H1 (cell line): ENCODE measurements around the gene CDYL. TPM values are rescaled to one million over a fixed set of nuclear protein-coding genes. Genes with fewer than 3 reads are reported as not detected.
A peak's percentile ranks its signal among the peaks of the same experiment; 100 is the strongest.

ENCODE experiments used
- CTCF ChIA-PET: fragments of 300-600 bp; sonication (Branson Sonifier 250); formaldehyde crosslinking; loops from one replicate; lab custom pipeline; 2021; ENCODE audit not compliant: partially characterized antibody; lab: Charles Lee
- POLR2A ChIA-PET: fragments of 300-600 bp; sonication (Branson Sonifier 250); formaldehyde crosslinking; loops from one replicate; lab custom pipeline; 2021; ENCODE audit warnings: inconsistent platforms; ENCODE audit not compliant: partially characterized antibody; lab: Charles Lee
- DNase-seq, 2 experiments: peaks; one replicate each; pipeline versions ENCODE4 v3.0.0 to v3.0.0-alpha.2; 2010 to 2022; ENCODE audit warnings: low spot score in 2 of 2, low read depth in 1 of 2, mixed read lengths in 1 of 2
- FAIRE-seq: peaks from 2 replicates; lab custom pipeline; 2011; peaks lifted over from hg19 to GRCh38; lab: Jason Lieb, UNC
- H2AFZ ChIP-seq: 2 replicates; pipeline ENCODE4 v1.8.1; 2012; ENCODE audit warnings: low read length, inconsistent platforms
- H2AK5ac ChIP-seq: 2 replicates; pipeline ENCODE4 v1.6.1; 2013; ENCODE audit warnings: low read depth, low read length
- H2BK120ac ChIP-seq: replicated peaks from 2 replicates; pipeline ENCODE3; 2013; ENCODE audit warnings: low read depth, low read length, inconsistent platforms
- H2BK12ac ChIP-seq: 2 replicates; pipeline ENCODE4 v1.6.1; 2013; ENCODE audit warnings: low read depth, low read length
- H2BK15ac ChIP-seq: 2 replicates; pipeline ENCODE4 v1.6.1; 2013; ENCODE audit warnings: low read length
- H2BK20ac ChIP-seq: 2 replicates; pipeline ENCODE4 v1.6.1; 2013; ENCODE audit warnings: low read length
- H2BK5ac ChIP-seq: 2 replicates; pipeline ENCODE4 v1.6.1; 2013; ENCODE audit warnings: low read depth, low read length
- H3K14ac ChIP-seq: 2 replicates; pipeline ENCODE4 v1.6.1; 2013; ENCODE audit warnings: inconsistent platforms; ENCODE audit not compliant: insufficient read length
- H3K18ac ChIP-seq: 2 replicates; pipeline ENCODE4 v1.6.1; 2013; ENCODE audit warnings: low read length; ENCODE audit errors: extremely low read depth
- H3K23ac ChIP-seq: 2 replicates; pipeline ENCODE4 v1.6.1; 2013; ENCODE audit warnings: inconsistent platforms; ENCODE audit not compliant: insufficient read length
- H3K23me2 ChIP-seq: 2 replicates; pipeline ENCODE4 v1.6.1; 2013; ENCODE audit warnings: low read depth, low read length
- H3K27ac ChIP-seq: 2 replicates; pipeline ENCODE4 v1.6.1; 2011; ENCODE audit warnings: low read depth, low read length, inconsistent platforms
- H3K27me3 ChIP-seq, 4 experiments: replicated peaks in 1 of 4; 1 replicate in 1 of 4; 2 replicates in 3 of 4; pipeline versions ENCODE4 v1.6.1 to v1.8.1; 2011 to 2013; ENCODE audit warnings: low read length in 3 of 4, mild to moderate bottlenecking in 3 of 4, inconsistent platforms in 2 of 4, mixed read lengths in 2 of 4, moderate library complexity in 1 of 4; ENCODE audit not compliant: control insufficient read depth in 3 of 4, insufficient read depth in 3 of 4; ENCODE audit errors: extremely low read depth in 1 of 4
- H3K36me3 ChIP-seq, 4 experiments: 2 replicates each; pipeline versions ENCODE4 v1.6.1 to v1.8.1; 2011 to 2013; ENCODE audit warnings: mild to moderate bottlenecking in 4 of 4, low read length in 3 of 4, moderate library complexity in 2 of 4, control low read depth in 1 of 4, inconsistent platforms in 1 of 4; ENCODE audit not compliant: insufficient read depth in 4 of 4, control insufficient read depth in 2 of 4
- H3K4ac ChIP-seq: replicated peaks from 2 replicates; pipeline ENCODE3; 2013; ENCODE audit warnings: low read length, low read depth, mixed read lengths, inconsistent platforms; ENCODE audit not compliant: insufficient read length
- H3K4me1 ChIP-seq, 4 experiments: replicated peaks in 1 of 4; 1 replicate in 1 of 4; 2 replicates in 3 of 4; pipeline versions ENCODE4 v1.6.1 to v1.8.1; 2011 to 2013; ENCODE audit warnings: low read length in 3 of 4, inconsistent platforms in 2 of 4, mixed read lengths in 1 of 4; ENCODE audit not compliant: insufficient read depth in 4 of 4, control insufficient read depth in 3 of 4
- H3K4me2 ChIP-seq, 2 experiments: 2 replicates each; pipeline versions ENCODE4 v1.6.1 to v1.8.1; 2011 to 2013; ENCODE audit warnings: low read depth in 2 of 2, low read length in 2 of 2, control low read depth in 1 of 2, inconsistent platforms in 1 of 2, mild to moderate bottlenecking in 1 of 2; ENCODE audit not compliant: insufficient read depth in 1 of 2
- H3K4me3 ChIP-seq, 4 experiments: fragments of 200-600, 300-600 bp in 1 of 4; sonication (generic), shearing (Covaris generic), sonication (Bioruptor Twin) in 1 of 4; 2 replicates each; pipeline versions ENCODE4 v1.5.1 to v1.8.1; 2011 to 2016; ENCODE audit warnings: low read length in 4 of 4, low read depth in 3 of 4, control low read depth in 2 of 4, inconsistent platforms in 2 of 4, mild to moderate bottlenecking in 2 of 4, mixed read lengths in 1 of 4, moderate library complexity in 1 of 4; ENCODE audit not compliant: insufficient read depth in 2 of 4; ENCODE audit errors: extremely low read depth in 1 of 4
- H3K56ac ChIP-seq: replicated peaks from 2 replicates; pipeline ENCODE3; 2013; ENCODE audit warnings: low read depth, mild to moderate bottlenecking, mixed read lengths, low read length, inconsistent platforms; ENCODE audit not compliant: insufficient read length
- H3K79me1 ChIP-seq: 2 replicates; pipeline ENCODE4 v1.6.1; 2013; ENCODE audit warnings: low read depth, low read length, control low read depth
- H3K79me2 ChIP-seq, 2 experiments: 2 replicates each; pipeline versions ENCODE4 v1.6.1 to v1.8.1; 2012 to 2013; ENCODE audit warnings: low read length in 2 of 2, mild to moderate bottlenecking in 2 of 2, inconsistent platforms in 1 of 2; ENCODE audit not compliant: insufficient read depth in 2 of 2, control insufficient read depth in 1 of 2
- H3K9ac ChIP-seq, 4 experiments: replicated peaks in 1 of 4; 1 replicate in 1 of 4; 2 replicates in 3 of 4; pipeline versions ENCODE4 v1.6.1 to v1.8.1; 2011 to 2013; ENCODE audit warnings: low read depth in 3 of 4, low read length in 3 of 4, control low read depth in 2 of 4, mild to moderate bottlenecking in 2 of 4, moderate library complexity in 2 of 4, inconsistent platforms in 1 of 4; ENCODE audit errors: extremely low read depth in 1 of 4
- H3K9me3 ChIP-seq, 2 experiments: 2 replicates each; pipeline versions ENCODE4 v1.6.1 to v1.8.1; 2012 to 2013; ENCODE audit warnings: mild to moderate bottlenecking in 2 of 2, moderate library complexity in 2 of 2, control low read depth in 1 of 2, inconsistent platforms in 1 of 2, low read depth in 1 of 2, low read length in 1 of 2, mixed read lengths in 1 of 2; ENCODE audit not compliant: insufficient read depth in 2 of 2
- H4K20me1 ChIP-seq, 2 experiments: replicated peaks in 1 of 2; 2 replicates each; pipeline versions ENCODE3 to v1.8.1; 2011 to 2013; ENCODE audit warnings: inconsistent platforms in 2 of 2, low read length in 2 of 2, mild to moderate bottlenecking in 1 of 2; ENCODE audit not compliant: insufficient read depth in 2 of 2, control insufficient read depth in 1 of 2
- H4K5ac ChIP-seq: 2 replicates; pipeline ENCODE4 v1.6.1; 2013; ENCODE audit warnings: low read length, low read depth, mixed read lengths, inconsistent platforms; ENCODE audit not compliant: insufficient read length
- H4K8ac ChIP-seq: 2 replicates; pipeline ENCODE4 v1.8.0; 2013; ENCODE audit warnings: mild to moderate bottlenecking, moderate library complexity, low read length, inconsistent platforms; ENCODE audit not compliant: insufficient read depth; ENCODE audit errors: extremely low read depth
- H4K91ac ChIP-seq: replicated peaks from 2 replicates; pipeline ENCODE3; 2013; ENCODE audit warnings: low read length, mixed read lengths, inconsistent platforms; ENCODE audit not compliant: insufficient read length
- BCL11A ChIP-seq, 2 experiments: IDR thresholded peaks; one replicate each; pipeline ENCODE4 v1.6.1; 2011; ENCODE audit warnings: low read depth in 2 of 2, low read length in 2 of 2, mild to moderate bottlenecking in 2 of 2
- BRCA1 ChIP-seq: IDR thresholded peaks from 2 replicates; pipeline ENCODE4 v1.6.1; 2012; ENCODE audit warnings: low read depth, low read length, improper control_type of control experiment
- CBX8 ChIP-seq: fragments of 300-800, 300-1000 bp; sonication (generic); IDR thresholded peaks from 2 replicates; pipeline ENCODE4 v1.7.1; 2016; ENCODE audit warnings: low read depth, low read length, borderline replicate concordance
- EGR1 ChIP-seq: IDR thresholded peaks from 2 replicates; pipeline ENCODE4 v1.6.1; 2011; ENCODE audit warnings: low read depth, low read length, borderline replicate concordance
- KDM1A ChIP-seq: fragments of 200-600, 300-600 bp; sonication (generic); IDR thresholded peaks from 2 replicates; pipeline ENCODE4 v1.7.1; 2016; ENCODE audit warnings: mild to moderate bottlenecking, low read length, borderline replicate concordance
- WGBS, 2 experiments: shearing (Covaris generic) in 1 of 2; methylation state at CpG; one replicate each; pipeline versions ENCODE4 v1.1.6 to v1.1.7; 2013 to 2015; ENCODE audit warnings: low lambda C conversion rate in 2 of 2, mixed read lengths in 2 of 2, inconsistent platforms in 1 of 2, low coverage in 1 of 2, missing lambda C conversion rate in 1 of 2; ENCODE audit not compliant: insufficient replicate concordance in 2 of 2, insufficient coverage in 1 of 2, insufficient read length in 1 of 2; ENCODE audit errors: extremely low coverage in 1 of 2, missing lambda C conversion rate in 1 of 2; 5-methylcytosine and 5-hydroxymethylcytosine counted together
- polyA plus RNA-seq, 7 experiments: library from polyadenylated mRNA; depleted of rRNA in 3 of 7; stranded (reverse) in 5 of 7; unstranded in 2 of 7; fragments of >200 nt in 5 of 7; fragments of 200-250 nt in 2 of 7; gene quantifications; 1 replicate in 5 of 7; 2 replicates in 1 of 7; 4 replicates in 1 of 7; pipeline versions ENCODE4 v1.2.1 to v1.2.3, GENCODE V29; 2011 to 2013; ENCODE audit warnings: missing spikeins in 2 of 7, mixed read lengths in 2 of 7
- total RNA-seq: library from RNA; stranded (reverse); fragmentation: NEBNext Ultra II Directional; extraction: Animal tissue kit (Norgen Biotek cat#: 25700); gene quantifications from 2 replicates; pipeline ENCODE4 v1.2.1, GENCODE V29; 2021
- TF ChIP-seq, protein P1 (sequence below): IDR thresholded peaks from 2 replicates; pipeline ENCODE4 v1.6.1; 2011; ENCODE audit warnings: low read length, improper control_type of control experiment

The CDYL gene
- total and polyA plus RNA-seq, 2 of the 8 experiments (the other 6 are each of a cell fraction or from before 2014, with no cell fraction given), result 56.4 to 119 TPM

DNA sequence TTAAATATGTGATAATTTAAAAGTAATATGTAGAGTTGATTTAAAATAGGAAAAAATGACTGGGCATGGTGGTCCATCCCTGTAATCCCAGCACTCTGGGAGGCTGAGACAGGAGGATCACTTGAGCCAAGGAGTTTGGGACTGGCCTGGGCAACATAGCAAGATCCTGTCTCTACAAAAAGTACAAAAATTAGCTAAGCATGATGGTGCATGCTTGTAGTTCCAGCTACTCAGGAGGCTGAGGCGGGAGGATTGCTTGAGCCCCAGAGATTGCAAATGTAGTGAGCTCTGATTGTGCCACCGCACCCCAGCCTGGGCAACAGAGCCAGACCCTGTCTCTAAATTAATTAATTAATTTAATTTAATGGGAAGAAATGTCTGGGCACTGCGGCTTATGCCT lies 44.2 kb upstream of the CDYL start:
- peaks cover 3 to 8% (median 7%) of the 10 kb centered on the region in 4 experiments for H3K4me1 ChIP-seq
- no peak overlapping the region for H2AK5ac ChIP-seq
- no peak overlapping the region for H2BK15ac ChIP-seq
- TF ChIP-seq KDM1A, result 0 out of 2 replicates have a peak, but pooled peaks have one; percentile 6
- TF ChIP-seq, protein P1, sequence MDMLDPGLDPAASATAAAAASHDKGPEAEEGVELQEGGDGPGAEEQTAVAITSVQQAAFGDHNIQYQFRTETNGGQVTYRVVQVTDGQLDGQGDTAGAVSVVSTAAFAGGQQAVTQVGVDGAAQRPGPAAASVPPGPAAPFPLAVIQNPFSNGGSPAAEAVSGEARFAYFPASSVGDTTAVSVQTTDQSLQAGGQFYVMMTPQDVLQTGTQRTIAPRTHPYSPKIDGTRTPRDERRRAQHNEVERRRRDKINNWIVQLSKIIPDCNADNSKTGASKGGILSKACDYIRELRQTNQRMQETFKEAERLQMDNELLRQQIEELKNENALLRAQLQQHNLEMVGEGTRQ, result no peak
- TF ChIP-seq EGR1, result no peak
- TF ChIP-seq BCL11A (IDR thresholded peaks at IDR 0.05; ENCODE audit: low read depth in 2 of 2, low read length in 2 of 2), result no peak
- no peak for TF ChIP-seq CBX8
- TF ChIP-seq BRCA1, result no peak
- ChIA-PET POLR2A (no interaction called here), CTCF (no interaction called here)
- H3K9ac ChIP-seq, result no peak overlapping the region
- no peak overlapping the region for H2BK5ac ChIP-seq
- no peak overlapping the region for H2AFZ ChIP-seq
- no peak overlapping the region for H4K91ac ChIP-seq
- H3K27ac ChIP-seq, result no peak overlapping the region
- H3K9me3 ChIP-seq, result no peaks in the 10 kb centered on the region
- DNase-seq (no peak), FAIRE-seq (no peak)
- 95% methylated on average over 3 of the region's 3 CpGs; no CpG with 5 or more reads in 1 of the 2 experiments for WGBS, 2 experiments
- H2BK12ac ChIP-seq, result no peak overlapping the region
- no peaks in the 10 kb centered on the region; the same call in 1 of the 2 replicates for H3K23me2 ChIP-seq
- H4K5ac ChIP-seq, result no peak overlapping the region
- no peak overlapping the region for H3K4me2 ChIP-seq
- H4K20me1 ChIP-seq, result no peaks in the 10 kb centered on the region
- H3K79me2 ChIP-seq, result no peaks in the 10 kb centered on the region
- H3K23ac ChIP-seq, result no peak overlapping the region
- H3K27me3 ChIP-seq, result no peaks in the 10 kb centered on the region
- no peak overlapping the region for H2BK120ac ChIP-seq
- H4K8ac ChIP-seq, result no peak overlapping the region
- no peak overlapping the region for H3K14ac ChIP-seq
- H3K79me1 ChIP-seq, result no peaks in the 10 kb centered on the region
- no peak overlapping the region for H3K4me3 ChIP-seq
- H2BK20ac ChIP-seq, result no peak overlapping the region
- no peak overlapping the region for H3K18ac ChIP-seq
- no peak overlapping the region for H3K4ac ChIP-seq
- no peak overlapping the region for H3K56ac ChIP-seq
- no peaks in the 10 kb centered on the region for H3K36me3 ChIP-seq
